ENCODE measurements around the gene VSTM2L.

The VSTM2L gene

GRCh38 chr20:37873884-37874283, 29.0 kb upstream of the VSTM2L start:
- TF ChIP-seq CTCF (IDR thresholded peaks at IDR 0.05; ENCODE audit: extremely low read depth, missing control alignments): no peak
- no peak for DNase-seq (ENCODE audit: low spot score)

GRCh38 chr20:37875460-37876175, 27.3 kb upstream of the VSTM2L start:
- no peak for TF ChIP-seq CTCF (IDR thresholded peaks at IDR 0.05; ENCODE audit: extremely low read depth, missing control alignments)
- DNase-seq (ENCODE audit: low spot score): no peak

GRCh38 chr20:37876863-37877262, 26.1 kb upstream of the VSTM2L start:
- DNase-seq (ENCODE audit: low spot score): no peak
- no peak for TF ChIP-seq CTCF (IDR thresholded peaks at IDR 0.05; ENCODE audit: extremely low read depth, missing control alignments)

GRCh38 chr20:37877832-37878772, 24.8 kb upstream of the VSTM2L start:
- TF ChIP-seq CTCF (IDR thresholded peaks at IDR 0.05; ENCODE audit: extremely low read depth, missing control alignments): no peak
- DNase-seq (ENCODE audit: low spot score): no peak

- no peak for TF ChIP-seq CTCF (IDR thresholded peaks at IDR 0.05; ENCODE audit: extremely low read depth, missing control alignments)
- DNase-seq (ENCODE audit: low spot score): no peak
Observed at GRCh38 chr20:37878835-37879599, 23.9 kb upstream of the VSTM2L start.

- TF ChIP-seq CTCF (IDR thresholded peaks at IDR 0.05; ENCODE audit: extremely low read depth, missing control alignments): no peak
Observed at GRCh38 chr20:37879843-37880242, 23.1 kb upstream of the VSTM2L start.

More at GRCh38 chr20:37879843-37880242, 23.1 kb upstream of the VSTM2L start:
- DNase-seq (ENCODE audit: low spot score): no peak

Data from GM20000 (cell line).